K562 (cell line): ENCODE results near the gene C2CD2L. TPM values are rescaled to one million over a fixed set of nuclear protein-coding genes. Genes with fewer than 3 reads are reported as not detected.
A peak's percentile ranks its signal among the peaks of the same experiment; 100 is the strongest.

Experiments used
- ARID2 ChIP-seq: fragments of 450-650 bp; IDR thresholded peaks from 2 replicates; pipeline ENCODE4 v1.6.1; 2017; ENCODE audit warnings: antibody characterized with exemption, mild to moderate bottlenecking
- CBX2 ChIP-seq: fragments of 200-600 bp; sonication (generic); IDR thresholded peaks from one replicate; pipeline ENCODE4 v1.6.1; 2012; ENCODE audit warnings: mild to moderate bottlenecking, low read length, inconsistent platforms; ENCODE audit not compliant: insufficient read depth, poor library complexity, severe bottlenecking
- ELK3 ChIP-seq: fragments of 450-650 bp; formaldehyde crosslinking; IDR thresholded peaks from 2 replicates; pipeline ENCODE4 v1.4.0; 2020; ENCODE audit warnings: mild to moderate bottlenecking
- FOXM1 ChIP-seq, 2 experiments: fragments of 450-650 bp in 1 of 2; sonication (generic) in 1 of 2; formaldehyde crosslinking in 1 of 2; IDR thresholded peaks; 2 replicates each; pipeline versions ENCODE4 v1.6.1 to v1.9.0; 2017 to 2022; ENCODE audit warnings: low read depth in 2 of 2, mild to moderate bottlenecking in 2 of 2, missing genetic modification reagents in 1 of 2, moderate library complexity in 1 of 2
- GATAD2A ChIP-seq: fragments of 450-650 bp; IDR thresholded peaks from 2 replicates; pipeline ENCODE4 v1.6.1; 2017
- HCFC1 ChIP-seq: IDR thresholded peaks from 2 replicates; pipeline ENCODE4 v1.6.1; 2012; ENCODE audit warnings: low read depth, low read length, improper control_type of control experiment
- HDAC1 ChIP-seq, 2 experiments: fragments of 450-650 bp; IDR thresholded peaks; 2 replicates each; pipeline ENCODE4 v1.6.1; 2016 to 2017; ENCODE audit warnings: inconsistent platforms in 1 of 2, mild to moderate bottlenecking in 1 of 2, moderate library complexity in 1 of 2
- HNRNPH1 ChIP-seq: fragments of 200-400 bp; formaldehyde crosslinking; optimal IDR thresholded peaks from 2 replicates; pipeline ENCODE3; 2017; ENCODE audit warnings: low read depth, mild to moderate bottlenecking, low read length, moderate library complexity
- NFRKB ChIP-seq: fragments of 450-650 bp; IDR thresholded peaks from 2 replicates; pipeline ENCODE4 v1.6.1; 2016; ENCODE audit warnings: low read depth
- NR1H2 ChIP-seq: sonication (generic); formaldehyde crosslinking; IDR thresholded peaks from 2 replicates; pipeline ENCODE4 v1.4.0; 2020; ENCODE audit warnings: mild to moderate bottlenecking, missing genetic modification reagents
- OTX1 ChIP-seq: fragments of 450-650 bp; formaldehyde crosslinking; IDR thresholded peaks from 2 replicates; pipeline ENCODE4 v1.4.0; 2022; ENCODE audit warnings: mild to moderate bottlenecking
- PHF20 ChIP-seq: fragments of 450-650 bp; IDR thresholded peaks from 2 replicates; pipeline ENCODE4 v1.6.1; 2018; ENCODE audit not compliant: partially characterized antibody
- SRF ChIP-seq, 2 experiments: fragments of 250-450, 450-650 bp in 1 of 2; sonication (Bioruptor Pico) in 1 of 2; sonication (generic) in 1 of 2; formaldehyde crosslinking; IDR thresholded peaks; 2 replicates each; pipeline versions ENCODE4 v1.5.0 to v1.5.1; 2020 to 2022; ENCODE audit warnings: mild to moderate bottlenecking in 1 of 2, missing genetic modification reagents in 1 of 2
- TBP ChIP-seq: optimal IDR thresholded peaks from 2 replicates; pipeline ENCODE3; 2011; ENCODE audit warnings: low read depth, low read length, improper control_type of control experiment
- TOE1 ChIP-seq, 2 experiments: fragments of 450-650 bp in 1 of 2; sonication (generic) in 1 of 2; formaldehyde crosslinking in 1 of 2; IDR thresholded peaks; 2 replicates each; pipeline versions ENCODE4 v1.7.1 to v1.8.0; 2016 to 2022; ENCODE audit warnings: borderline replicate concordance in 2 of 2, mild to moderate bottlenecking in 2 of 2, antibody characterized with exemption in 1 of 2, inconsistent platforms in 1 of 2, low read depth in 1 of 2, missing genetic modification reagents in 1 of 2, moderate library complexity in 1 of 2
- ZBTB11 ChIP-seq, 3 experiments: fragments of 200-800 bp in 1 of 3; fragments of 250-450 bp in 1 of 3; fragments of 450-650 bp in 1 of 3; sonication (Bioruptor Pico) in 1 of 3; sonication (Bioruptor generic) in 1 of 3; formaldehyde crosslinking in 1 of 3; IDR thresholded peaks; 2 replicates each; pipeline versions ENCODE4 v1.6.1 to v1.8.0; 2016 to 2022; ENCODE audit warnings: mild to moderate bottlenecking in 2 of 3, missing genetic modification characterization in 2 of 3, missing compliant biosample characterization in 1 of 3, moderate library complexity in 1 of 3
- ZBTB5 ChIP-seq: fragments of 450-650 bp; IDR thresholded peaks from 2 replicates; pipeline ENCODE4 v1.6.1; 2017; ENCODE audit warnings: antibody characterized with exemption
- ZNF282 ChIP-seq: sonication (generic); formaldehyde crosslinking; IDR thresholded peaks from 2 replicates; pipeline ENCODE4 v1.8.1; 2023; ENCODE audit warnings: missing genetic modification reagents
- ZNF445 ChIP-seq: fragments of 250-450 bp; sonication (Bioruptor Pico); IDR thresholded peaks from 2 replicates; pipeline ENCODE4 v1.4.0; 2020; ENCODE audit warnings: low read depth, mild to moderate bottlenecking, moderate library complexity
- ZNF57 ChIP-seq: fragments of 450-650 bp; formaldehyde crosslinking; IDR thresholded peaks from 2 replicates; pipeline ENCODE4 v1.4.0; 2020; ENCODE audit warnings: mild to moderate bottlenecking, moderate library complexity
- polyA plus RNA-seq, 8 experiments: library from polyadenylated mRNA; depleted of rRNA in 4 of 8; stranded (reverse) in 5 of 8; unstranded in 3 of 8; fragments of >200 nt; fragmentation: Nextera tagmentation in 2 of 8; fragmentation: Illumina TruSeq in 1 of 8; extraction: Ambion mirVana in 2 of 8; extraction: Trizol in 1 of 8; gene quantifications; 2 replicates each; pipeline versions ENCODE4 v1.2.1 to v1.2.3, GENCODE V29; 2011 to 2014; ENCODE audit warnings: inconsistent platforms in 1 of 8, missing spikeins in 1 of 8
- total RNA-seq, 7 experiments: library from RNA; depleted of rRNA in 6 of 7; stranded (reverse); fragments of >200 nt in 6 of 7; fragmentation: Illumina TruSeq in 2 of 7; extraction: Trizol in 2 of 7; gene quantifications; 2 replicates each; pipeline versions ENCODE4 v1.2.1 to v1.2.3, GENCODE V29; 2011 to 2021; ENCODE audit warnings: low replicate concordance in 1 of 7

C2CD2L gene
- total and polyA plus RNA-seq, 9 of the 15 experiments (the other 6 are each of a cell fraction or from before 2014, with no cell fraction given): 0.66 to 41.2 (median 14.8) TPM

- TF ChIP-seq ZBTB11 (CRISPR knock-in tag; IDR thresholded peaks at IDR 0.05) (peak in 1 of 3 experiments; percentile 55; a peak in 1 of 6 replicates), TBP (no peak), OTX1 (CRISPR knock-in tag) (no peak), HDAC1 (IDR thresholded peaks at IDR 0.05) (peak in 1 of 2 experiments; percentile 84; a peak in 2 of 4 replicates), NR1H2 (CRISPR knock-in tag) (peak; percentile 97; the same call in 1 of the 2 replicates), ZNF282 (CRISPR knock-in tag) (0 out of 2 replicates have a peak, but pooled peaks have one; percentile 82), ZNF445 (no peak), SRF (CRISPR knock-in tag; IDR thresholded peaks at IDR 0.05) (peak in 1 of 2 experiments; percentile 9; a peak in 1 of 4 replicates), FOXM1 (IDR thresholded peaks at IDR 0.05; ENCODE audit: low read depth) (peak; percentile 99), FOXM1 (CRISPR knock-in tag; IDR thresholded peaks at IDR 0.05; ENCODE audit: low read depth) (peak; percentile 96), ZBTB5 (no peak), HNRNPH1 (no peak), HCFC1 (0 out of 2 replicates have a peak, but pooled peaks have one; percentile 44), ELK3 (CRISPR knock-in tag) (no peak), ZNF57 (CRISPR knock-in tag) (no peak), ARID2 (no peak), CBX2 (no peak), GATAD2A (peak; percentile 25; the same call in 1 of the 2 replicates), TOE1 (IDR thresholded peaks at IDR 0.05; ENCODE audit: borderline replicate concordance) (no peak; the same call in 1 of the 2 replicates), TOE1 (CRISPR knock-in tag; IDR thresholded peaks at IDR 0.05; ENCODE audit: borderline replicate concordance, low read depth) (peak; percentile 91; the same call in 1 of the 2 replicates), NFRKB (peak; percentile 41; the same call in 1 of the 2 replicates), PHF20 (peak; percentile 79)
Observed at GRCh38 chr11:119095066-119095880, 11.9 kb upstream of the C2CD2L start (continued).
